ENCODE measurements around the gene POLG. TPM values are rescaled to one million over a fixed set of nuclear protein-coding genes. Genes with fewer than 3 reads are reported as not detected.

The POLG gene
- total RNA-seq, 2 donors from 2014 or later = 70.8 to 86.8 TPM

GRCh38 chr15:89371228-89372044, 36.8 kb upstream of the POLG start:
- Histone ChIP-seq H3K27ac (no peak overlapping the region), H3K27me3 (peaks cover 96% of the 10 kb centered on the region), H3K9me3 (no peaks in the 10 kb centered on the region), H3K4me1 (peaks cover 4% of the 10 kb centered on the region), H3K9ac (ENCODE audit: low read depth in 2 of 2, low read length in 2 of 2) (no peak overlapping the region), H3K4me3 (peak overlapping the region; percentile 13), H3K36me3 (no peaks in the 10 kb centered on the region)
- no peak for DNase-seq
- TF ChIP-seq, protein P1, sequence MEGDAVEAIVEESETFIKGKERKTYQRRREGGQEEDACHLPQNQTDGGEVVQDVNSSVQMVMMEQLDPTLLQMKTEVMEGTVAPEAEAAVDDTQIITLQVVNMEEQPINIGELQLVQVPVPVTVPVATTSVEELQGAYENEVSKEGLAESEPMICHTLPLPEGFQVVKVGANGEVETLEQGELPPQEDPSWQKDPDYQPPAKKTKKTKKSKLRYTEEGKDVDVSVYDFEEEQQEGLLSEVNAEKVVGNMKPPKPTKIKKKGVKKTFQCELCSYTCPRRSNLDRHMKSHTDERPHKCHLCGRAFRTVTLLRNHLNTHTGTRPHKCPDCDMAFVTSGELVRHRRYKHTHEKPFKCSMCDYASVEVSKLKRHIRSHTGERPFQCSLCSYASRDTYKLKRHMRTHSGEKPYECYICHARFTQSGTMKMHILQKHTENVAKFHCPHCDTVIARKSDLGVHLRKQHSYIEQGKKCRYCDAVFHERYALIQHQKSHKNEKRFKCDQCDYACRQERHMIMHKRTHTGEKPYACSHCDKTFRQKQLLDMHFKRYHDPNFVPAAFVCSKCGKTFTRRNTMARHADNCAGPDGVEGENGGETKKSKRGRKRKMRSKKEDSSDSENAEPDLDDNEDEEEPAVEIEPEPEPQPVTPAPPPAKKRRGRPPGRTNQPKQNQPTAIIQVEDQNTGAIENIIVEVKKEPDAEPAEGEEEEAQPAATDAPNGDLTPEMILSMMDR (IDR thresholded peaks at IDR 0.05) = no peak
- intact Hi-C loops (cut with DNase I) = no loop called here

DNA sequence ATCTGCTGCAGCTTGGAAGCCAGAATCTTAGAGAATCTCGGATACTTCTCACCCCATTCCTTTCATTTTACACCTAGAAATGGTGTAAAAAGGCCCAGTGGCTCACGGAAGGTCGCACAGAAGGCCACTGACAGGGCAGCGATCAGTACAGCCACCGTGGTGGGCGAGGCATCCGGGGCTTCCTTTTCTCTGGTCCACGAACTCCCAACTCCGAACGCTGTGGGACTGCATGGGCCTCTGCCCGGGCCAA, 36.3 kb upstream of the POLG start:
- H3K4me1 ChIP-seq = peaks cover 4% of the 10 kb centered on the region
- TF ChIP-seq, protein P1 (IDR thresholded peaks at IDR 0.05) = no peak
- H3K4me3 ChIP-seq = peak overlapping the region; percentile 13
- peaks cover 98% of the 10 kb centered on the region for H3K27me3 ChIP-seq
- no peak overlapping the region for H3K27ac ChIP-seq
- no peak for DNase-seq
- H3K9ac ChIP-seq (ENCODE audit: low read depth in 2 of 2, low read length in 2 of 2) = no peak overlapping the region
- intact Hi-C loops (cut with DNase I) = no loop called here
- no peaks in the 10 kb centered on the region for H3K36me3 ChIP-seq
- H3K9me3 ChIP-seq = no peaks in the 10 kb centered on the region

GRCh38 chr15:89370120-89370977, 35.7 kb upstream of the POLG start:
- intact Hi-C loops (cut with DNase I) = no loop called here

GRCh38 chr15:89369341-89369947, 34.8 kb upstream of the POLG start:
- H3K27ac ChIP-seq = no peak overlapping the region
- H3K27me3 ChIP-seq = peaks cover 98% of the 10 kb centered on the region
- H3K9ac ChIP-seq (ENCODE audit: low read depth in 2 of 2, low read length in 2 of 2) = no peak overlapping the region
- TF ChIP-seq, protein P1 (IDR thresholded peaks at IDR 0.05) = no peak
- no peak for DNase-seq
- no peaks in the 10 kb centered on the region for H3K9me3 ChIP-seq
- no peak overlapping the region for H3K4me3 ChIP-seq
- intact Hi-C loops (cut with DNase I) = no loop called here
- peaks cover 4% of the 10 kb centered on the region for H3K4me1 ChIP-seq
- no peaks in the 10 kb centered on the region for H3K36me3 ChIP-seq

More at GRCh38 chr15:89370120-89370977, 35.7 kb upstream of the POLG start:
- no peak for DNase-seq
- Histone ChIP-seq H3K4me1 (peaks cover 4% of the 10 kb centered on the region), H3K27me3 (peaks cover 98% of the 10 kb centered on the region), H3K4me3 (no peak overlapping the region), H3K9ac (ENCODE audit: low read depth in 2 of 2, low read length in 2 of 2) (no peak overlapping the region), H3K36me3 (no peaks in the 10 kb centered on the region), H3K9me3 (no peaks in the 10 kb centered on the region), H3K27ac (no peak overlapping the region)
- TF ChIP-seq, protein P1 (IDR thresholded peaks at IDR 0.05) = no peak

- Histone ChIP-seq H3K36me3 (no peaks in the 10 kb centered on the region), H3K4me1 (peaks cover 4% of the 10 kb centered on the region), H3K4me3 (no peak overlapping the region), H3K9ac (ENCODE audit: low read depth in 2 of 2, low read length in 2 of 2) (no peak overlapping the region), H3K27ac (no peak overlapping the region), H3K27me3 (peaks cover 99% of the 10 kb centered on the region), H3K9me3 (no peaks in the 10 kb centered on the region)
- intact Hi-C loops (cut with DNase I) = no loop called here
- no peak for DNase-seq
- TF ChIP-seq, protein P1 (IDR thresholded peaks at IDR 0.05) = no peak
Measured at GRCh38 chr15:89368566-89369223, 34.1 kb upstream of the POLG start.

Data from colonic mucosa (tissue), 4 donors.